Measurements from ENCODE around the gene GRIK2. TPM values are rescaled to one million over a fixed set of nuclear protein-coding genes. Genes with fewer than 3 reads are reported as not detected.

GRIK2 gene
- total RNA-seq, 3 donors from 2014 or later = 1.1 to 3.7 TPM; not detected in 1

DNA sequence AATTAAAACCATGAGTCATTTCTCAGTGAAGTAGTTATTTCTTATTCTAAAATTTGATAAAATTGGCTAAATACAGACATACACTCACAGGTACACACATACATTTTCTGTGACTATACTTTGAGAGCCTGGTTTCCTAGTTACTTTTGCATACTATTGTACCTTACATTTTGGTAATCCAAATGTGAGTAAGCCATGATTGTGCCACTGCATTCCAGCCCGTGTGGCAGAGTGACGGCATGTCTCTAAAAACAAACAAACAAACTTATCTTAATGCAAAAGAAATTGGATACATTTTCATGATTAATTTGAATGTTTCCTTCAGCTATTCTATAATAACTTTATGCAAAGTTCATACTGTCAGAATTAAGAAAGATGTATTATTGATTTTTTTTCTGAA lies 628.8 kb downstream of the GRIK2 start:
- intact Hi-C loops (cut with DNase I; ENCODE audit: low total_unique reads) = no loop called here
- TF ChIP-seq, protein P1, sequence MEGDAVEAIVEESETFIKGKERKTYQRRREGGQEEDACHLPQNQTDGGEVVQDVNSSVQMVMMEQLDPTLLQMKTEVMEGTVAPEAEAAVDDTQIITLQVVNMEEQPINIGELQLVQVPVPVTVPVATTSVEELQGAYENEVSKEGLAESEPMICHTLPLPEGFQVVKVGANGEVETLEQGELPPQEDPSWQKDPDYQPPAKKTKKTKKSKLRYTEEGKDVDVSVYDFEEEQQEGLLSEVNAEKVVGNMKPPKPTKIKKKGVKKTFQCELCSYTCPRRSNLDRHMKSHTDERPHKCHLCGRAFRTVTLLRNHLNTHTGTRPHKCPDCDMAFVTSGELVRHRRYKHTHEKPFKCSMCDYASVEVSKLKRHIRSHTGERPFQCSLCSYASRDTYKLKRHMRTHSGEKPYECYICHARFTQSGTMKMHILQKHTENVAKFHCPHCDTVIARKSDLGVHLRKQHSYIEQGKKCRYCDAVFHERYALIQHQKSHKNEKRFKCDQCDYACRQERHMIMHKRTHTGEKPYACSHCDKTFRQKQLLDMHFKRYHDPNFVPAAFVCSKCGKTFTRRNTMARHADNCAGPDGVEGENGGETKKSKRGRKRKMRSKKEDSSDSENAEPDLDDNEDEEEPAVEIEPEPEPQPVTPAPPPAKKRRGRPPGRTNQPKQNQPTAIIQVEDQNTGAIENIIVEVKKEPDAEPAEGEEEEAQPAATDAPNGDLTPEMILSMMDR (IDR thresholded peaks at IDR 0.05) = no peak
- TF ChIP-seq POLR2A (IDR thresholded peaks at IDR 0.05) (no peak), POLR2AphosphoS5 (IDR thresholded peaks at IDR 0.05) (no peak)
- Histone ChIP-seq H3K36me3 (no peaks in the 10 kb centered on the region), H3K4me1 (no peaks in the 10 kb centered on the region), H3K27ac (no peak overlapping the region), H3K4me3 (no peak overlapping the region), H3K27me3 (no peaks in the 10 kb centered on the region), H3K9me3 (peaks cover 0 to 3% of the 10 kb centered on the region in 2 donors)
- no peak for DNase-seq (ENCODE audit: low spot score in 2 of 2)

DNA sequence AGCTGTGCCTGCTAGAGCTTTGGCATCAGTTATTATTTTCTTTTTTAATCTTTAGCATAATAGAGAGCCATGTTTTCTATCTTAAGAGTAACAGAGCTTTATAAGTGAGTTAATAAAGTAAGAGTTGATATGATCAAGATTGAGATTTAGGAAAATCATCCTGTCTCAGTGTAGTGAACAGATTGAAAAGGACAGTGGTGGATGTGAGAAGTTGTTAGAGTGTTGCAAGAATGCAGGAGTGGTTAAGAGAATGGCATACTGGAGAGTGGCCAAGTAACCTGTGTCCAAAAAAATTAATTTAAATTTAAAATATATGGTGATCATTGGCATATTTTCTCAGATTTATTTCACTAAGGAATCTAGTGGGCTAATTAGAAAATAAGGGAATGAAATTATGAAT lies 629.3 kb downstream of the GRIK2 start:
- no peak for TF ChIP-seq POLR2AphosphoS5 (IDR thresholded peaks at IDR 0.05)
- TF ChIP-seq, protein P1 (IDR thresholded peaks at IDR 0.05) = no peak
- TF ChIP-seq POLR2A (IDR thresholded peaks at IDR 0.05) = no peak
- H3K9me3 ChIP-seq = no peaks in the 10 kb centered on the region
- H3K36me3 ChIP-seq = no peaks in the 10 kb centered on the region
- intact Hi-C loops (cut with DNase I; ENCODE audit: low total_unique reads) = no loop called here
- DNase-seq (ENCODE audit: low spot score in 2 of 2) = no peak
- no peak overlapping the region for H3K4me3 ChIP-seq
- no peaks in the 10 kb centered on the region for H3K4me1 ChIP-seq
- H3K27me3 ChIP-seq = no peaks in the 10 kb centered on the region
- no peak overlapping the region for H3K27ac ChIP-seq

DNA sequence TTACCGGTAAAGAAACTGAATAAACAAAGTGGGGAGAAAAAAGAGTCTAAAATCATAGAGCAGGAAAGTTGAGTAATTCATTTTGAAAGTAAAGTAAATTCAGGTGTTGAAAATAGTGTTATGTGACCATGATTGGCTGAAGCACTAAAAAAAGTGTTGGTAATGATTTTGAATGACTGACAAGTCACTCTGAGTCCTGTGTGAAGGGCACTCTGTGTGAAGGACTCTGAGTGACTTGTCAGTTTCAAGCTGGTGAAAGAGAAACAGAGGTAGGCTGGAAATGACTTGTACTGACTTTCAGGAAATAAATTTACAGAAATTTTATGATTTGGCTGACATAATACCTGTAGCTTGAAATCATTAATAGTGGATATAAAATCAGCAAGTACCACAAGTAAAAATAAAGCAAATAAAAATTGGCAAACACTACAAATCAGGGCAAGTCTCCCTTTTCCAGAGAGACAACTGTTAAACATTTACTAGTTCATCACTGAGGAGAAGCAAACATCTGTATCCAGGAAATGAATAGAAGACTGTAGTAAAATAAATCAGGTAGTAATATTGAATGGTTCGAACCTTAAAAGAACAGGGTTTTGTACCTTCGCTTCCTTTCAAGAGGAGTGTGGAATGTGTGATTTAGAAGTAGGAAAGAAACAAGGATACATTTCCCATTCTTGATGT lies 630.6 kb downstream of the GRIK2 start:
- Histone ChIP-seq H3K9me3 (no peaks in the 10 kb centered on the region), H3K27ac (no peak overlapping the region), H3K27me3 (no peaks in the 10 kb centered on the region), H3K36me3 (no peaks in the 10 kb centered on the region), H3K4me3 (no peak overlapping the region), H3K4me1 (no peaks in the 10 kb centered on the region)
- TF ChIP-seq POLR2A (IDR thresholded peaks at IDR 0.05) = no peak
- TF ChIP-seq POLR2AphosphoS5 (IDR thresholded peaks at IDR 0.05) = no peak
- TF ChIP-seq, protein P1 (IDR thresholded peaks at IDR 0.05) = no peak
- intact Hi-C loops (cut with DNase I; ENCODE audit: low total_unique reads) = no loop called here
- DNase-seq (ENCODE audit: low spot score in 2 of 2) = no peak

DNA sequence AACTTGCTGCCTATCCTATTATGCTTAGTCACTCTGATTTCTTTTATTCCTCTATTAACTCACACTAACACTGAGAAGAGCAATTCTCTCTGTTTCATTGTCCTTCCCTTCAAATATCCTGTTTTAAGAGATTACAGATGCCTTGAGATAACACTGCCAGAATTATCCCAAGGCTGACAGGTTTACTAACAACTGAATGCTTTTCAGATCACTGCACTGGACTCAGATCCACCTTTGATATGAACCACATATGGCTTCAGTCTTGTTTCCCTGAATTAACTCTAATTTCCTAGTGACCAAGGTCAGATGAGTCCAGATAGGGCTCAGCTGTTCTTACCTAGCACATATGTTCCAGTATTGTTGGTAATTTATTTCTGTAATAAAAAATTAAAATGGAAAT lies 633.1 kb downstream of the GRIK2 start:
- Histone ChIP-seq H3K4me3 (no peak overlapping the region), H3K27me3 (no peaks in the 10 kb centered on the region), H3K9me3 (no peaks in the 10 kb centered on the region), H3K36me3 (no peaks in the 10 kb centered on the region), H3K27ac (no peak overlapping the region), H3K4me1 (no peaks in the 10 kb centered on the region)
- TF ChIP-seq POLR2A (IDR thresholded peaks at IDR 0.05) (no peak), POLR2AphosphoS5 (IDR thresholded peaks at IDR 0.05) (no peak)
- TF ChIP-seq, protein P1 (IDR thresholded peaks at IDR 0.05) = no peak
- intact Hi-C loops (cut with DNase I; ENCODE audit: low total_unique reads) = loop anchor here (5.0 kb wide), 1 partner anchor 881 kb away; no protein-coding TSS in a partner anchor
- no peak for DNase-seq (ENCODE audit: low spot score in 2 of 2)

DNA sequence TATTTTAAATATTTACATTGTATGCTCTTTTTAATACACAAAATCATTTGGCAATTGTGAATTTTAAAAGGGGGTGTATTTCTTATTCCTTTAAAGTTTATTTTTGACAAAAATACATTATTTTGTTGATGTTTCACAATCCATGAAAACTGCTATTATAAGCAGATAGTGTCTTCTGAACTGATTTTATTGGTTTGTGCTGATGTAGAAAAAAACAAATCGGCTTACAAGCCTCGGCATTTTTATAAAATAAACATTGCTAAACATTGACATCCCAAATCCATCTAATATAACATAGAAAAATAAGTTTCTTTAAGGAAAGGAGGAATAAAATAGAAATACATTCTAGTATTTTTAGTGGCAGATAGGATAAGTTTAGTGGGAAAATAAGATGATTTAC lies 634.7 kb downstream of the GRIK2 start:
- H3K9me3 ChIP-seq = no peaks in the 10 kb centered on the region
- DNase-seq (ENCODE audit: low spot score in 2 of 2) = no peak
- H3K27ac ChIP-seq = no peak overlapping the region
- H3K36me3 ChIP-seq = no peaks in the 10 kb centered on the region
- intact Hi-C loops (cut with DNase I; ENCODE audit: low total_unique reads) = loop anchor here (5.0 kb wide), 1 partner anchor 879 kb away; no protein-coding TSS in a partner anchor
- H3K4me3 ChIP-seq = no peak overlapping the region
- H3K27me3 ChIP-seq = no peaks in the 10 kb centered on the region
- H3K4me1 ChIP-seq = no peaks in the 10 kb centered on the region
- TF ChIP-seq POLR2A (IDR thresholded peaks at IDR 0.05) (no peak), POLR2AphosphoS5 (IDR thresholded peaks at IDR 0.05) (no peak)
- TF ChIP-seq, protein P1 (IDR thresholded peaks at IDR 0.05) = no peak
